ENCODE results near the gene RPS6KC1. TPM values are rescaled to one million over a fixed set of nuclear protein-coding genes. Genes with fewer than 3 reads are reported as not detected.
"Not testable (repeated sequence)": the region's sequence is repeated elsewhere in the genome, so short reads cannot be mapped to it uniquely, and the experiment has no call there.

RPS6KC1 gene
- total and polyA plus RNA-seq, 9 donors = 6.8 to 24.6 (median 18.8) TPM

GRCh38 chr1:213041443-213041842 lies 9.6 kb upstream of the RPS6KC1 start:
- H3K9me3 ChIP-seq = no peaks in the 10 kb centered on the region
- H3K27ac ChIP-seq = no peak overlapping the region
- no peaks in the 10 kb centered on the region for H3K36me3 ChIP-seq
- intact Hi-C loops (cut with DNase I) = no loop called here
- DNase-seq = no peak
- H3K4me1 ChIP-seq (ENCODE audit: insufficient read depth) = no peaks in the 10 kb centered on the region
- no peak overlapping the region for H3K4me3 ChIP-seq
- no peaks in the 10 kb centered on the region for H3K27me3 ChIP-seq
- TF ChIP-seq POLR2A (IDR thresholded peaks at IDR 0.05) (no peak), CTCF (IDR thresholded peaks at IDR 0.05) (no peak), EP300 (IDR thresholded peaks at IDR 0.05) (no peak)
- 62 to 72% (median 67%) methylated on average over 1 of the region's 1 CpG for WGBS, 3 donors

GRCh38 chr1:213045321-213046226 lies 5.5 kb upstream of the RPS6KC1 start:
- intact Hi-C loops (cut with DNase I); DNase-seq: not testable (repeated sequence)
- WGBS, 3 donors = 48 to 55% (median 54%) methylated on average over 13 of the region's 13 CpGs

GRCh38 chr1:213049232-213049631 lies 1.8 kb upstream of the RPS6KC1 start:
- H3K36me3 ChIP-seq = no peaks in the 10 kb centered on the region
- 79 to 91% (median 88%) methylated on average over 1 of the region's 1 CpG for WGBS, 3 donors
- intact Hi-C loops (cut with DNase I) = no loop called here
- no peaks in the 10 kb centered on the region for H3K27me3 ChIP-seq
- no peak overlapping the region for H3K4me3 ChIP-seq
- H3K4me1 ChIP-seq (ENCODE audit: insufficient read depth) = peaks cover 2% of the 10 kb centered on the region
- no peak for DNase-seq
- H3K9me3 ChIP-seq = no peaks in the 10 kb centered on the region
- TF ChIP-seq POLR2A (IDR thresholded peaks at IDR 0.05) (no peak), EP300 (IDR thresholded peaks at IDR 0.05) (no peak), CTCF (IDR thresholded peaks at IDR 0.05) (no peak)
- H3K27ac ChIP-seq = no peak overlapping the region

More at GRCh38 chr1:213045321-213046226, 5.5 kb upstream of the RPS6KC1 start:
- not testable (repeated sequence) for H3K4me1 ChIP-seq (ENCODE audit: insufficient read depth); H3K9me3 ChIP-seq; H3K27ac ChIP-seq; H3K36me3 ChIP-seq; H3K27me3 ChIP-seq; H3K4me3 ChIP-seq

- peak overlapping the region; percentile 30 to 47 for H3K27ac ChIP-seq
- TF ChIP-seq CTCF (IDR thresholded peaks at IDR 0.05) (no peak), EP300 (IDR thresholded peaks at IDR 0.05) (no peak), POLR2A (IDR thresholded peaks at IDR 0.05) (no peak)
- DNase-seq = no peak
- no peaks in the 10 kb centered on the region for H3K9me3 ChIP-seq
- no peaks in the 10 kb centered on the region for H3K27me3 ChIP-seq
- no peaks in the 10 kb centered on the region for H3K36me3 ChIP-seq
- peaks cover 2% of the 10 kb centered on the region for H3K4me1 ChIP-seq (ENCODE audit: insufficient read depth)
- 12 to 19% (median 14%) methylated on average over 15 of the region's 15 CpGs for WGBS, 3 donors
- H3K4me3 ChIP-seq = peak overlapping the region; percentile 88
- intact Hi-C loops (cut with DNase I) = no loop called here
Measured at GRCh38 chr1:213050745-213051126, 305 bp upstream of the RPS6KC1 start.

- intact Hi-C loops (cut with DNase I) = no loop called here
- Histone ChIP-seq H3K27me3 (no peaks in the 10 kb centered on the region), H3K27ac (no peak overlapping the region), H3K4me3 (peak overlapping the region; percentile 88), H3K4me1 (ENCODE audit: insufficient read depth) (peaks cover 2% of the 10 kb centered on the region), H3K9me3 (no peaks in the 10 kb centered on the region), H3K36me3 (no peaks in the 10 kb centered on the region)
- TF ChIP-seq POLR2A (IDR thresholded peaks at IDR 0.05) = no peak
- no peak for TF ChIP-seq CTCF (IDR thresholded peaks at IDR 0.05)
- TF ChIP-seq EP300 (IDR thresholded peaks at IDR 0.05) = no peak
- DNase-seq = no peak
- 32 to 39% (median 37%) methylated on average over 2 of the region's 2 CpGs for WGBS, 3 donors
Measured at GRCh38 chr1:213051881-213052202, 801 bp downstream of the RPS6KC1 start.

Data from ovary (tissue), 9 donors.